Measurements from ENCODE around the gene PUM1. TPM values are rescaled to one million over a fixed set of nuclear protein-coding genes. Genes with fewer than 3 reads are reported as not detected.

The PUM1 gene
- total and polyA plus RNA-seq, 10 of the 15 experiments (the other 5 are each of a cell fraction or from before 2014, with no cell fraction given), result 21.4 to 75.3 (median 42.4) TPM

- Histone ChIP-seq H3K4me2 (ENCODE audit: control insufficient read depth, insufficient read depth) (no peak overlapping the region), H4K20me1 (ENCODE audit: control insufficient read depth, insufficient read depth) (peaks cover 2% of the 10 kb centered on the region; the same call in 1 of the 2 replicates), H3K9ac (ENCODE audit: control insufficient read depth, insufficient read depth, low read length) (no peak overlapping the region), H3K27me3 (replicated peaks in 1 of 2; ENCODE audit: control insufficient read depth in 2 of 2, insufficient read depth in 2 of 2, low read length in 1 of 2) (no peaks in the 10 kb centered on the region), H3K4me3 (no peak overlapping the region), H2AFZ (ENCODE audit: control insufficient read depth, low read depth, low read length) (no peak overlapping the region), H3K4me1 (ENCODE audit: control insufficient read depth, insufficient read depth, low read length) (peaks cover 17% of the 10 kb centered on the region), H3K9me3 (replicated peaks; ENCODE audit: control insufficient read depth, insufficient read depth, low read length) (no peaks in the 10 kb centered on the region), H3K36me3 (ENCODE audit: control insufficient read depth in 2 of 2, insufficient read depth in 2 of 2, low read length in 1 of 2) (peaks cover 6 to 13% of the 10 kb centered on the region in 2 experiments; a peak in 3 of 4 replicates), H3K27ac (ENCODE audit: control insufficient read depth, insufficient read depth) (no peak overlapping the region), H3K79me2 (ENCODE audit: control insufficient read depth, insufficient read depth, low read length) (peaks cover 37% of the 10 kb centered on the region)
- ChIA-PET SMC1A (ENCODE audit: uncharacterized antibody, unreplicated experiment) (interaction anchor here (0.6 to 1.1 kb wide), 3 partner anchors 8 to 12 kb away, joined by 3 to 4 read pairs (median 3); no protein-coding TSS in a partner anchor), RAD21 (ENCODE audit: unreplicated experiment) (no interaction called here), CTCF (no interaction called here), POLR2A (interaction anchor here (0.7 to 1.0 kb wide), 2 partner anchors 15 to 35 kb away, joined by 3 read pairs; no protein-coding TSS in a partner anchor)
- WGBS (ENCODE audit: insufficient coverage, insufficient replicate concordance, low lambda C conversion rate, missing lambda C conversion rate), result 81% methylated on average over 3 of the region's 3 CpGs
- ATAC-seq, result no peak
- no TSS peak for BruUV-seq (replicated peaks)
- in situ Hi-C loops (cut with MboI) (no loop called here), intact Hi-C loops (cut with micrococcal nuclease; ENCODE audit: unreplicated experiment) (no loop called here)
- no peak for DNase-seq (ENCODE audit: low read depth, low spot score)
- TF ChIP-seq STAT3 (IDR thresholded peaks at IDR 0.05; ENCODE audit: low read depth, low read length) (no peak), LARP7 (IDR thresholded peaks at IDR 0.05) (no peak), BMI1 (IDR thresholded peaks at IDR 0.05; ENCODE audit: borderline replicate concordance) (no peak), CREB1 (IDR thresholded peaks at IDR 0.05; ENCODE audit: low read depth) (no peak), NFYB (IDR thresholded peaks at IDR 0.05; ENCODE audit: insufficient read depth, low read depth, low read length) (no peak), NFYA (IDR thresholded peaks at IDR 0.05; ENCODE audit: borderline replicate concordance, low read depth, low read length) (no peak)
- no peak for FAIRE-seq
These were observed 69.4 kb downstream of the PUM1 start for GRCh38 chr1:30995990-30996612.

All from GM12878 (cell line).